HFFc6 (cell line): ENCODE measurements around the gene TEX54. TPM values are rescaled to one million over a fixed set of nuclear protein-coding genes. Genes with fewer than 3 reads are reported as not detected.
A peak's percentile ranks its signal among the peaks of the same experiment; 100 is the strongest.
"Not testable (repeated sequence)": the region's sequence is repeated elsewhere in the genome, so short reads cannot be mapped to it uniquely, and the experiment has no call there.

Experiments used
- DNase-seq: peaks from one replicate; pipeline ENCODE4 v3.0.0-alpha.2; 2018
- H3K27ac Mint-ChIP-seq: 2 replicates; pipeline ENCODE4 v1.8.0; 2020; ENCODE audit warnings: mild to moderate bottlenecking, mixed read lengths
- H3K27me3 Mint-ChIP-seq: 2 replicates; pipeline ENCODE4 v1.8.0; 2021; ENCODE audit warnings: mild to moderate bottlenecking, moderate library complexity, mixed read lengths; ENCODE audit not compliant: insufficient read depth
- H3K36me3 Mint-ChIP-seq: 2 replicates; pipeline ENCODE4 v1.8.0; 2021; ENCODE audit warnings: low read depth, mixed read lengths
- H3K4me1 Mint-ChIP-seq: 2 replicates; pipeline ENCODE4 v1.8.0; 2020; ENCODE audit warnings: low read depth, mixed read lengths
- H3K4me3 Mint-ChIP-seq: 2 replicates; pipeline ENCODE4 v1.8.0; 2020; ENCODE audit warnings: mild to moderate bottlenecking, moderate library complexity, mixed read lengths
- H3K9me3 Mint-ChIP-seq: 2 replicates; pipeline ENCODE4 v1.8.0; 2020; ENCODE audit warnings: mild to moderate bottlenecking, mixed read lengths
- total RNA-seq, 6 experiments: library from RNA; stranded (reverse); fragmentation: NEBNext Ultra II Directional; extraction: Animal tissue kit (Norgen Biotek cat#: 25700); gene quantifications; 2 replicates in 1 of 6; 3 replicates in 5 of 6; pipeline ENCODE4 v1.2.3, GENCODE V29; 2021
- TF ChIP-seq, protein P1 (sequence below): fragments of 200-600 bp; sonication (generic); IDR thresholded peaks from 2 replicates; pipeline ENCODE4 v1.5.0; 2021; ENCODE audit warnings: antibody characterized with exemption, mild to moderate bottlenecking

TEX54 gene
- total RNA-seq, 6 experiments from 2014 or later, result not detected

DNA sequence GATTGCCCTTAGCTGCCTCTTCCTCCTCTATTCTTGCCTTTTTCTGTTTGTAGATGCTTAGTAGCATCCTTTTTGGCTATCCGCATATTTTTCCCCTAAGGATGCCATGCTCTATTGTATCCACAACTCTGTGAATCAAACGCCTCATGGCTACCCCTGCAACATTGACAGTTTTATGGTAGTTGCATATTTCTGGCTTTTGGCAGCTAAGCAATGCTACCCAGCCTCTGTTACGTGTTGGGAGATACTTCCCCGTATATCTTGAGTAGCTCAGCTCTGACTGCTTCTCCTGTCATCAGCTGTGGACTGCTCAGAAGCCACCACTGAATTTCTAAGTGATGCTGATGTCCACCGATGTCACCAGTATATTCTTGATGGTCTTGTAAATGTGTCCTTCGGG, 33.0 kb upstream of the TEX54 start:
- TF ChIP-seq, protein P1, sequence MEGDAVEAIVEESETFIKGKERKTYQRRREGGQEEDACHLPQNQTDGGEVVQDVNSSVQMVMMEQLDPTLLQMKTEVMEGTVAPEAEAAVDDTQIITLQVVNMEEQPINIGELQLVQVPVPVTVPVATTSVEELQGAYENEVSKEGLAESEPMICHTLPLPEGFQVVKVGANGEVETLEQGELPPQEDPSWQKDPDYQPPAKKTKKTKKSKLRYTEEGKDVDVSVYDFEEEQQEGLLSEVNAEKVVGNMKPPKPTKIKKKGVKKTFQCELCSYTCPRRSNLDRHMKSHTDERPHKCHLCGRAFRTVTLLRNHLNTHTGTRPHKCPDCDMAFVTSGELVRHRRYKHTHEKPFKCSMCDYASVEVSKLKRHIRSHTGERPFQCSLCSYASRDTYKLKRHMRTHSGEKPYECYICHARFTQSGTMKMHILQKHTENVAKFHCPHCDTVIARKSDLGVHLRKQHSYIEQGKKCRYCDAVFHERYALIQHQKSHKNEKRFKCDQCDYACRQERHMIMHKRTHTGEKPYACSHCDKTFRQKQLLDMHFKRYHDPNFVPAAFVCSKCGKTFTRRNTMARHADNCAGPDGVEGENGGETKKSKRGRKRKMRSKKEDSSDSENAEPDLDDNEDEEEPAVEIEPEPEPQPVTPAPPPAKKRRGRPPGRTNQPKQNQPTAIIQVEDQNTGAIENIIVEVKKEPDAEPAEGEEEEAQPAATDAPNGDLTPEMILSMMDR, result no peak
- Mint-ChIP-seq H3K4me3 (no peak overlapping the region), H3K27ac (no peak overlapping the region), H3K27me3 (no peaks in the 10 kb centered on the region), H3K9me3 (no peaks in the 10 kb centered on the region), H3K4me1 (peaks cover 19% of the 10 kb centered on the region), H3K36me3 (no peaks in the 10 kb centered on the region)
- peak; percentile 26 for DNase-seq

DNA sequence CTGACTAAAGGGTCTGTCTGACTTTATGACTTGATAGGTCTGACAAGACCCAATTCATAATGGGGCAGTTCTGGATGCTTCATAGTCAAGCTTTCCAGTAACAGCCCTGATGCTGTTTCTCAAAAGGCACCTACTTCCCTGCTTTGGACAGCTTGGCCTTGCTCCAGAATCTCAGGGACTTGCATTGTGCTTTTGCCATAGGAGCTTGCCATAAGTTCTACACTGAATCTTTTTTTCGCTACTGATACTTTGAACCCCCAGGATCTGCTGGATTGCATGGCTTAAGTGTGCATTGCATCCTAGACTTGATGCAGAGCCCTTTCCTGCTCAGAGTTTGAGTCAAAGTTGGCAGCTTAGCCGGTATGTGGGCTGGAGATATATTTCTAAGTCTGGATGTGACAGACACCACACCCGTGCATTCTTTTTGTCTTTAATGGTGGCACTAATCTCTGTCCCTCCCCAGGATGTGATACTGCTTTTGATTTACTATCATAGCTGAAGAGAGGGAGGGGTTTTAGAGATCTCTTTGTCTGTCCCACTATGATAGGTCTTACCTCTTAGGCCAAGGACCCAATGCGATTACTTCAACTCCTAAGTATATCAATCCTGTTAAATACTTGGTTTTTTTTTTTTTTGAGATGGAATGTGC, 31.2 kb upstream of the TEX54 start:
- H3K27ac Mint-ChIP-seq, result no peak overlapping the region
- peaks cover 19% of the 10 kb centered on the region for H3K4me1 Mint-ChIP-seq
- no peak for DNase-seq
- TF ChIP-seq, protein P1, result no peak
- no peak overlapping the region for H3K4me3 Mint-ChIP-seq
- H3K36me3 Mint-ChIP-seq, result no peaks in the 10 kb centered on the region
- H3K27me3 Mint-ChIP-seq, result no peaks in the 10 kb centered on the region
- H3K9me3 Mint-ChIP-seq, result no peaks in the 10 kb centered on the region

DNA sequence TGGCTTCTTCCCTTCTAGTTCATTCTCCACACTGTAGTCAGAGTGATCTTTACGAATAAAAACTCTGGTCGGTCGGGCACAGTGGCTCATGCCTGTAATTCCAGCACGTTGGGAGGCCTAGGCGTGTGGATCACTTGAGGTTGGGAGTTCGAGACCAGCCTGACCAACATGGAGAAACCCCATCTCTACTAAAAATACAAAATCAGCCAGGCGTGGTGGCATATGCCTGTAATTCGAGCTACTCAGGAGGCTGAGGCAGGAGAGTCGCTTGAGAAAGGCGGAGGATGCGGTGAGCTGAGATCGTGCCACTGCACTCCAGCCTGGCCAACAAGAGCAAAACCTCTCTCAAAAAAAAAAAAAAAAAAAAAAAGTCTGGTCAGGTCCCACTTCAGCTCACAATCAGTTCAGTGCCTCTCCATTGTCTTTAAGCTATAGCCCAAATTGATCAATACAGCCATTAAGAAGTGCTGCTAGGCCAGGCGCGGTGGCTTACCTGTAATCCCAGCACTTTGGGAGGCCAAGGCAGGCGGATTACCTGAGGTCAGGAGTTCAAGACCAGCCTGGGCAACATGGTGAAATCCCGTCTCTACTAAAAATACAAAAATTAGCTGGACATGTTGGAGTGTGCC, 29.0 kb upstream of the TEX54 start:
- not testable (repeated sequence) for H3K4me3 Mint-ChIP-seq, H3K27me3 Mint-ChIP-seq, H3K27ac Mint-ChIP-seq, H3K36me3 Mint-ChIP-seq, DNase-seq, H3K9me3 Mint-ChIP-seq
- H3K4me1 Mint-ChIP-seq, result peaks cover 34% of the 10 kb centered on the region

DNA sequence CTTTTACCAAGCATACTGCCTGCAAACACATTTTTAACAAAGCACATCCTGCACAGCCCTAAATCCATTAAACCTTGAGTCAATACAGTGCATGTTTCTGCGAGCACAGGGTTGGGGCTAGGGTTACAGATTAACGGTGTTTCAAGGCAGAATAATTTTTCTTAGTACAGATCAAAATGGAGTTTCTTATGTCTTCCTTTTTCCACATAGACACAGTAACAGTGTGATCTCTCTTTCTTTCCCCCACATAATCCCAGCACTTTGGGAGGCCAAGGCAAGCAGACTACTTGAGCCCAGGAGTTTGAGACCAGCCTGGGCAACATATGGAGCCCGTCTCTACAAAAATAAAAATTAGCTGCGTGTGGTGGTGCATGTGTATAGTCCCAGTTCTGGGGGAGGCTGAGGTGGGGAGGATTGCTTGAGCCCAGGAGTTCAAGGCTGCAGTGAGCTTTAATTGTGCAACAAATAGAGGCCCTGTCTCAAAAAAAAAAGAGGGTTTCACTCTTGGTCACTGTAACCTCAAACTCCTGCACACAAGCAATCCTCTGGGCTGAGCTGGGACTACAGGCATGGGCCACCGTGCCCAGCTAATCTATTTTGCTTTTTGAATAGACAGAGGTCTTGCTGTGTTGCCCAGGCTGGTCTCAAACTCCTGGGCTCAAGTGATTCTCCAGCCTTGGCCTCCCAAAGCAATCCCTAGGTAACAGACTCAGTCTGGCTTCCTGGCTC, 28.4 kb upstream of the TEX54 start:
- Mint-ChIP-seq H3K4me3 (no peak overlapping the region), H3K27me3 (peaks cover under 1% of the 10 kb centered on the region; the same call in 1 of the 2 replicates), H3K27ac (no peak overlapping the region), H3K36me3 (no peaks in the 10 kb centered on the region), H3K9me3 (no peaks in the 10 kb centered on the region), H3K4me1 (peaks cover 34% of the 10 kb centered on the region)
- no peak for DNase-seq
- TF ChIP-seq, protein P1, result no peak

GRCh38 chr11:62859281-62859703, 26.7 kb upstream of the TEX54 start:
- not testable (repeated sequence) for DNase-seq, H3K4me3 Mint-ChIP-seq, H3K27ac Mint-ChIP-seq
- Mint-ChIP-seq H3K27me3 (peaks cover 14% of the 10 kb centered on the region), H3K9me3 (peaks cover 10% of the 10 kb centered on the region), H3K4me1 (peaks cover 29% of the 10 kb centered on the region), H3K36me3 (peaks cover 14% of the 10 kb centered on the region)

DNA sequence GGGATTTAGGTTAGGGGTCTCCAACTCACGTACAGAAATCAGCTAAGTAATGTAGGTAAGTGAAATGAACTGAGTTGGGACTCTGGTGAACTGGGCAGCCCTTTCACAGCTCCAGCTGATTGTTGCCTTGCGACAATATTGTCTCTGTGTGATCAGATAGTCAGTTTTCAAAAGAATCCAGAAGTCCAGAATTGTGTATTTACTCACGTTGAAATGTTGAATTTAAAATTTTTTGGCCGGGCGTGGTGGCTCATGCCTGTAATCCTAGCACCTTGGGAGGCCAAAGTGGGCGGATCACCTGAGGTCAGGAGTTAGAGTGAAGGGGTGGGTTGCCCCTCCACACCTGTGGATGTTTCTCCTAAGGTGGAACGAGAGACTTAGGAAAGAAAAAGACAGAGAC, 25.6 kb upstream of the TEX54 start:
- H3K4me1 Mint-ChIP-seq, result peaks cover 34% of the 10 kb centered on the region
- no peak overlapping the region; the same call in 1 of the 2 replicates for H3K27ac Mint-ChIP-seq
- no peak overlapping the region; the same call in 1 of the 2 replicates for H3K4me3 Mint-ChIP-seq

More for the DNA sequence above, 25.6 kb upstream of the TEX54 start:
- H3K9me3 Mint-ChIP-seq, result peaks cover 10% of the 10 kb centered on the region
- TF ChIP-seq, protein P1, result no peak
- DNase-seq, result no peak
- H3K27me3 Mint-ChIP-seq, result peaks cover 18% of the 10 kb centered on the region
- H3K36me3 Mint-ChIP-seq, result peaks cover 25% of the 10 kb centered on the region
